ENCODE measurements around the gene KCTD17.

DNA sequence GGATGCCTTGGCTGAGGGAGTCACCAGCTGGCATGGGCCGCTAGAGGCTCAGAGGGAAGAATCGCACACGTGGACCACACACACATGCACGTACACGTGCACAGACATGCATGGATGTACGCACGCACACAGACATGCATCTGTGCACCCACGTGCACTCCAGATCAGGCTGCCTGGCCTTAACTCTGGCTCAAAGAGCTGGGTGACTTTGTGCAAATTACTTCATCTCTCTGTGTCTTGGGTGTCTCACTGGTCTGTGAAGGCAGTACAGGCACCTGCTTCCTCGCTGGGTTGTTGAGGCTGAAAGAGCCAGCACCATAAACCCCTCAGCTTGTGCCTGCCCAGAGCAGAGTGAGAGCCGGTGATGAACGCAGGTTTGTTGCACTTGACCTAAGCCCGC lies 29.3 kb downstream of the KCTD17 start:
- TF ChIP-seq, protein P1, sequence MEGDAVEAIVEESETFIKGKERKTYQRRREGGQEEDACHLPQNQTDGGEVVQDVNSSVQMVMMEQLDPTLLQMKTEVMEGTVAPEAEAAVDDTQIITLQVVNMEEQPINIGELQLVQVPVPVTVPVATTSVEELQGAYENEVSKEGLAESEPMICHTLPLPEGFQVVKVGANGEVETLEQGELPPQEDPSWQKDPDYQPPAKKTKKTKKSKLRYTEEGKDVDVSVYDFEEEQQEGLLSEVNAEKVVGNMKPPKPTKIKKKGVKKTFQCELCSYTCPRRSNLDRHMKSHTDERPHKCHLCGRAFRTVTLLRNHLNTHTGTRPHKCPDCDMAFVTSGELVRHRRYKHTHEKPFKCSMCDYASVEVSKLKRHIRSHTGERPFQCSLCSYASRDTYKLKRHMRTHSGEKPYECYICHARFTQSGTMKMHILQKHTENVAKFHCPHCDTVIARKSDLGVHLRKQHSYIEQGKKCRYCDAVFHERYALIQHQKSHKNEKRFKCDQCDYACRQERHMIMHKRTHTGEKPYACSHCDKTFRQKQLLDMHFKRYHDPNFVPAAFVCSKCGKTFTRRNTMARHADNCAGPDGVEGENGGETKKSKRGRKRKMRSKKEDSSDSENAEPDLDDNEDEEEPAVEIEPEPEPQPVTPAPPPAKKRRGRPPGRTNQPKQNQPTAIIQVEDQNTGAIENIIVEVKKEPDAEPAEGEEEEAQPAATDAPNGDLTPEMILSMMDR (IDR thresholded peaks at IDR 0.05; ENCODE audit: insufficient read depth, low read depth, low read length), result no peak
- no peak for TF ChIP-seq EZH2 (IDR thresholded peaks at IDR 0.05; ENCODE audit: insufficient read depth, low read length)

Data from astrocyte (in vitro differentiated cells and primary cell).